Central memory CD8-positive, alpha-beta T cell (primary cell): ENCODE results near the gene CDH23.
"Not testable (repeated sequence)": the region's sequence is repeated elsewhere in the genome, so short reads cannot be mapped to it uniquely, and the experiment has no call there.

Experiments
- ATAC-seq: fragments of 150-1000 bp; cut with Tn5 transposase; replicated peaks from 2 replicates; pipeline ENCODE4 v1.10.0; 2022; ENCODE audit warnings: mild to moderate bottlenecking, moderate FRiP score, moderate number of reproducible peaks; ENCODE audit not compliant: poor library complexity, severe bottlenecking; ENCODE audit errors: extremely low read depth
- DNase-seq, 2 donors: peaks; one replicate each; pipeline ENCODE4 v3.0.0; 2021; ENCODE audit warnings: low spot score in 2 of 2
- H3K27ac Mint-ChIP-seq: one replicate; pipeline ENCODE4 v1.8.0; 2022; ENCODE audit warnings: low read depth, mild to moderate bottlenecking, moderate library complexity, mixed read lengths
- H3K27me3 Mint-ChIP-seq: one replicate; pipeline ENCODE4 v1.8.0; 2022; ENCODE audit warnings: mixed read lengths
- H3K36me3 Mint-ChIP-seq: one replicate; pipeline ENCODE4 v1.8.0; 2022; ENCODE audit warnings: mild to moderate bottlenecking, moderate library complexity, mixed read lengths; ENCODE audit not compliant: insufficient read depth
- H3K4me1 Mint-ChIP-seq: one replicate; pipeline ENCODE4 v1.8.0; 2022; ENCODE audit warnings: mixed read lengths
- H3K4me3 Mint-ChIP-seq: one replicate; pipeline ENCODE4 v1.8.0; 2022; ENCODE audit warnings: mild to moderate bottlenecking, moderate library complexity, mixed read lengths
- H3K9me3 Mint-ChIP-seq: one replicate; pipeline ENCODE4 v1.8.0; 2022; ENCODE audit warnings: mixed read lengths

Gene CDH23

DNA sequence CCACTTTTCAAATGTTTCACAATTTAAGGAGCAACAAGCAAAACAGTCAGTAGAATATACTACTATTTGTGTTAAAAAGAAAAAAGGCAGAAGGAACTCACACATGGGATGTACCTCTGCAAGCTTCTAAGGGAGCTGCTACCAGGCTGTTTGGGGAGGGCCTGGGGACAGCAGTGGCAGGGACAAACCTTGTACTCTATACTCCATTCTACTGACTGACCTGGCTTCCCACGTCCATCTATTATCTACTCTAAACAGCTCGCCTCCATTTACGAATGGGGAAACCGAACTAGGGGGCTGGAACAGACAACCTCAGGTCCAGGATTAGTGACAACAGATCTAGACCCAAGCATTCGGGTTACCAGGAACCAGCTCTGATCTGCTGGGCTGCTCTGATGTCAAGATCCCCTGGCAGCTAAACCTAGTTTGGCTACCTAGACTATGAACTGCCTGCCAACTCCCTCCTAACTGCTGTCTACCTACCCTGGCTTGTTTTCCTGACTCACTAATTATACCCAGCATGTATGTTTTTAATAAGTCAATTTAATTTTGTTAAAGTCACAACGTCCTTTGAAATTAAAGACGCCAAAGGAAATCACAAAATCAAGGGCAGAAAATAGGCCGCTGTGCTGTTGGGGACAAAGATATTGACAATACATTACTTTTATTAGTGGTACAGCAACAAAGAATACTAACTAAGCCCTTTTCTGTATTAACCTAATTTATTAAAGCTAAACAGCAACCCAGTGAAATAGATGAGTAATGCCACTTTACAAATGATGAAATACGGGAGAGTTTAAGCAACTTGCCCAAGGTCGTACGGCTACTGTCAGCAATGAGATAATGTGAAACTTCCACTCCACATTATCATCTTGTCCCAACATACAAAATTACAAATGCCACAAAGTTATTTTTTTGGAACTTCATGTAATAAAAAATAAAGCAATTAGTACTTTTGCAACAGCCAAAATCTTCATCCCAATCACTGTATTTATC is 449.0 kb downstream of the CDH23 start:
- Mint-ChIP-seq H3K9me3 (no peaks in the 10 kb centered on the region), H3K27ac (no peak overlapping the region), H3K27me3 (no peaks in the 10 kb centered on the region), H3K36me3 (peaks cover 10% of the 10 kb centered on the region), H3K4me3 (no peak overlapping the region), H3K4me1 (peaks cover 72% of the 10 kb centered on the region)
- ATAC-seq (no peak), DNase-seq (no peak)

DNA sequence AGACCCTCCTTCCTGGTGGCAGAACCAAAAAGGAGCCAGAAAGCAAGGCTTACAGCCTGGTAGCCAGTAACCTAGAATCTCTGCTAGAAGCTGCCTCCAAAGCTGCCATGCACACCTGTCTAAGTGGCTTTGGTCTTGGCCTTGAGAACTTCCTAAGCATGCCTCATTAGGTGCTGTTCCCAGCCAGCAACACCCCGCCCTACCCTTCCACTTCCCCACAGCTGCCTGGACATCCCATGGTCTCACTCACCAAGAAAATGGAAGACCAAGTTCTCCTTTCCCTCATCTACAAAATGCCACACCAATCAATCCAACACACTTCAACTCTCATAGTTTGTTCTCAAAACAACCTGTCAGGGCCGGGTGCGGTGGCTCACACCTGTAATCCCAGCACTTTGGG is 450.1 kb downstream of the CDH23 start:
- Mint-ChIP-seq H3K4me1 (peaks cover 77% of the 10 kb centered on the region), H3K4me3 (no peak overlapping the region), H3K27me3 (no peaks in the 10 kb centered on the region)

GRCh38 chr10:71847418-71847817 is 450.7 kb downstream of the CDH23 start:
- DNase-seq (no peak), ATAC-seq (no peak)
- H3K4me3 Mint-ChIP-seq, result no peak overlapping the region
- no peaks in the 10 kb centered on the region for H3K27me3 Mint-ChIP-seq
- no peak overlapping the region for H3K27ac Mint-ChIP-seq
- H3K9me3 Mint-ChIP-seq, result no peaks in the 10 kb centered on the region
- H3K4me1 Mint-ChIP-seq, result peaks cover 76% of the 10 kb centered on the region
- peaks cover 9% of the 10 kb centered on the region for H3K36me3 Mint-ChIP-seq

More for the DNA sequence above, 450.1 kb downstream of the CDH23 start:
- H3K36me3 Mint-ChIP-seq, result peaks cover 11% of the 10 kb centered on the region
- ATAC-seq (no peak), DNase-seq (no peak)
- no peak overlapping the region for H3K27ac Mint-ChIP-seq
- no peaks in the 10 kb centered on the region for H3K9me3 Mint-ChIP-seq

DNA sequence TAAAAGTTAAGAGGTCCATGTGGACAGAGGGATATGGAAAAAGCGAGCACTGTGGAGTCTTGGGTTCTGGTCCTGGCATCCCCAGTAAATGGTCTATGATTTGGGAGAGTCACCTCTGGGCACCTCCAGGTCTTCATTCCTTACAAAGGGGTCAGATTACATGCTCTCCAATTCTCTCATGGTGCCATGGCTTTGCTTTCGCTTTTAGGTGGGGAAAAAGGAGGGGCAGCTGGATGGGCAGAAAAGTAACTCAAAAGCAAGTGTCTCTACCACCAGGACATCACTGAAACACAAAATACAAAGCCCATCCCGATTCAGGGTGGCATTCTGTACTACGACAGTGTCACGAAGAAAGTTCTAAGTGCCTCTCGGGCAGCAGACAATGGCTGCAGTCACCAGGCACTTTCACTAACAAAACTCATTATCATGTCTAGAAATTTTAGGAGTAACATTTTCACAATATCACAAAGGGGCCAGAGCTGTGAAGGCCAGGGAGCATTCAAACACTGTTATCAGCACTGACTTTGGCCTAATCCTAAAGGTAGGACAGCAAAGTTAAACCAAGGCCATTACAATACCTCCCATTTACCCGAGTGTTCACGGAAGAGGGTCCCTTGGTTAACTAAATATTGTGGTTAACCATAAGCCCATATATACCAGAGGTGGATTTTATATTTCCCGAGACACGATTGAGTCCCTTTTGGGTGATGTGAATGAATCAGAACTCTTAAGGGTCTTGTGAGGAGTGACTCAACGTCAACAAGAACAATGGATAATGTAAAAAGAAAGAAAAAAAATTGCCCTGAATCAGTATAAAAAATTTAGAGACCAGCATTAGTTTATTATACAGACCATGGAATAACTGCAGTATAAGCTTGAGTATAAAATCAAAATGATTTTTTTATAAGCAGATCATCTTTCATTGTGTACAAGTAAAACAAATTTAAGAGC is 451.9 kb downstream of the CDH23 start:
- DNase-seq, result no peak
- Mint-ChIP-seq H3K4me1 (peaks cover 64% of the 10 kb centered on the region), H3K27ac (no peak overlapping the region), H3K27me3 (no peaks in the 10 kb centered on the region), H3K4me3 (peak overlapping the region; percentile 96), H3K9me3 (no peaks in the 10 kb centered on the region), H3K36me3 (peaks cover 9% of the 10 kb centered on the region)
- ATAC-seq, result no peak

GRCh38 chr10:71849461-71849908 is 452.8 kb downstream of the CDH23 start:
- ATAC-seq, result no peak
- Mint-ChIP-seq H3K27me3 (no peaks in the 10 kb centered on the region), H3K27ac (peak overlapping the region; percentile 78), H3K4me1 (peaks cover 60% of the 10 kb centered on the region), H3K9me3 (no peaks in the 10 kb centered on the region), H3K36me3 (peaks cover 9% of the 10 kb centered on the region), H3K4me3 (peak overlapping the region; percentile 96)
- DNase-seq, result no peak

GRCh38 chr10:71850021-71850742 is 453.5 kb downstream of the CDH23 start:
- H3K4me3 Mint-ChIP-seq, result peak overlapping the region; percentile 96
- ATAC-seq (peak; percentile 20), DNase-seq (no peak)
- H3K27me3 Mint-ChIP-seq, result no peaks in the 10 kb centered on the region
- H3K36me3 Mint-ChIP-seq, result peaks cover 9% of the 10 kb centered on the region
- no peaks in the 10 kb centered on the region for H3K9me3 Mint-ChIP-seq
- H3K4me1 Mint-ChIP-seq, result peaks cover 53% of the 10 kb centered on the region
- H3K27ac Mint-ChIP-seq, result peak overlapping the region; percentile 78

- Mint-ChIP-seq H3K27me3 (no peaks in the 10 kb centered on the region), H3K4me1 (peaks cover 46% of the 10 kb centered on the region), H3K9me3 (no peaks in the 10 kb centered on the region), H3K4me3 (peak within 1 kb of the TSS; percentile 96), H3K36me3 (peaks cover 9% of the 10 kb centered on the region), H3K27ac (peak within 1 kb of the TSS; percentile 78)
- DNase-seq, result peak; percentile 95 to 96
- ATAC-seq, result peak; percentile 98
Measured at GRCh38 chr10:71850743-71851464, 454.2 kb downstream of the CDH23 start, which contains the start of gene PSAP. Gene PSAP (minus strand): TSS chr10:71851251. CDS start chr10:71851221, 30 bp downstream.

DNA sequence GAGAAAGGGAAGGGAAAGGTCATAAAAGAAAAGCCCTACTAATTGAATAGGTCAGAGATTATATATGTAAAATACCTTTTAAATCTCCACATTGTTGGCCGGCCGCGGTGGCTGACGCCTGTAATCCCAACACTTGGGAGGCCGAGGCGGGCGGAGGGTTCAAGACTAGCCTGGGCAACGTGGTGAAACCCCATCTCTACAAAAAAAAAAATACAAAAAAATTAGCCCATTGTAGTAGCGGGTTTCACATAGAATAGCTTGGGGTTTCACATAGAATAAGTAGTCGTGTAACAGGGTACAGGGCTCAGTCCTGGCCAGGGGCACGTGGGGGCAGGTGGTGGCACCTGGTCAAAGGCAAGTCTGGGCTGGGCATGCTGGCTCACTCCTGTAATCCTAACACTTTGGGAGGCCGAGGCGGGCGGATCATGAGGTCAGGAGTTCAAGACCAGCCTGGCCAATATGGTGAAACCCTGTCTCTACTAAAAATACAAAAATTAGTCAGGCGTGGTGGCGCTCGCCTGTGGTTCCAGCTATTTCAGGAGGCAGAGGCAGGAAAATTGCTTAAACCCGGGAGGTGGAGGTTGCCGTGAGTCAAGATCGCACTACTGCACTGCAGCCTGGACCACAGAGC is 454.9 kb downstream of the CDH23 start:
- H3K36me3 Mint-ChIP-seq, H3K27me3 Mint-ChIP-seq, DNase-seq, ATAC-seq, H3K9me3 Mint-ChIP-seq: not testable (repeated sequence)
- Mint-ChIP-seq H3K27ac (peak overlapping the region; percentile 78), H3K4me1 (peaks cover 45% of the 10 kb centered on the region), H3K4me3 (peak overlapping the region; percentile 96)

DNA sequence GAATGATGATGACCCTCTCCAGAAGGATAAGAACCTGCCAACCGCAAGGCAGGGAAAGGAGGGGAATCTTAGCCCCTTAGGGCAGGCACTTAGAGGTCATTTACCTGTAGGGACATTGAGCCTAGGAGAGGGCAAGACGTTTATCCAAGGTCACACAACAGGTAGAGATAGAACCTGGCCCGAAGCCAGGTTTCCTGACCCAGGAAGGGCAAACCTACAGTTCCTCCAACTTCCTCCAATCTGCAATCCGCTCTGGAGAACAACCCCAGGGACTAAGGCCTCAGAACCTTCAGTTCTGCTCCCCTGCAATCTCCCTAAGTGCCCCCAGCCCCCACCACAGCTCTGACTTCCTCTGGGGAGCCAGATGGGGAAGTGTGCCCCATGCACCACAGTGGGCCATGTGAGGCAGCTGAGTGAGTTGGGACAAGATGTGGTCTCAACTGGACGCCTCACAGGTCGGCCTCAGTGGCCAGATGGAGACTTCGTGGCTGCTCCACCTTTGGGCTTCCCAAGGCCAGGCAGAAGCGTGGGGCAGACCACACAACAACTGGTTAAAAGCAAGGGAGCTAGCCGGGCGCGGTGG is 455.7 kb downstream of the CDH23 start:
- Mint-ChIP-seq H3K36me3 (peaks cover 9% of the 10 kb centered on the region), H3K4me3 (peak overlapping the region; percentile 96), H3K9me3 (no peaks in the 10 kb centered on the region), H3K27me3 (no peaks in the 10 kb centered on the region), H3K27ac (no peak overlapping the region), H3K4me1 (peaks cover 37% of the 10 kb centered on the region)
- no peak for DNase-seq
- ATAC-seq, result no peak

DNA sequence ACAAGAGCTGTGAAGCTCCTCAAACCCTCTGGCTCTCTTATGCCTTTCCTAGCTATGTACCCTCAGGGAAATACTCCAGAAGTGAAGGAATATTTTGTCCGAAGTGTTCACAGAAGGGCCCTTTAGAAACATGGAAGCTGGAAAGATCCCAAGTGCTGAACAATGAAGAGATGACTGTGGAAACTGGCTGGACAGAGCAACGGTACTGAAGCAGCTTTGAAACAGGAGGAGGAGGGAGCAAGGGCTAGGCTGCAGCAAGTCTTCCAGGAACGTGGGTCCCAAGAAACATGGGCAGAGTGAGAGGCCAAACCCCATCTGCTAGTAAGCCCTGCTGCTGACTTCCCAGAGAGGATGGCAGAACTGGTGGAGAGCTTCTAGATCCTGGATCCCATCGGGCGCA is 457.3 kb downstream of the CDH23 start:
- Mint-ChIP-seq H3K27ac (no peak overlapping the region), H3K36me3 (peaks cover 7% of the 10 kb centered on the region), H3K27me3 (no peaks in the 10 kb centered on the region), H3K4me1 (peaks cover 21% of the 10 kb centered on the region), H3K9me3 (no peaks in the 10 kb centered on the region), H3K4me3 (no peak overlapping the region)
- DNase-seq (no peak), ATAC-seq (no peak)

DNA sequence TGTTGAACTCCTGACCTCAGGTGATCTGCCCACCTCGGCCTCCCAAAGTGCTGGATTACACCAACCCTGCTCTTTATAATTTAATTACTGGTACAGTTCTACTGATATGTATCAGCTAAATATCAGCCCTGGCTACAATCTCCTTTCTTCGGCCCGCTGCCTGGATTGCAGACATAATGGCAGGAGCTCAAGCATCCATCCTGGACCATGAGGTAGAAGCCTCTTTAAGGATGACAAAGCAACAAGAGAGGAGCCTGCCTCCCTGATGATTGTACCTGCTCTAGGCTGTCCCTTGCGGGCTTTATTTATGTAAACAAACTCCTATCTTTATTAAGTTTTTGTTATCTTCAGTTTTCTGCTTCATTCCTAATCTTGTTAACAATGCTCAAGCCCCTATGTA is 459.9 kb downstream of the CDH23 start:
- Mint-ChIP-seq H3K9me3 (no peaks in the 10 kb centered on the region), H3K27me3 (no peaks in the 10 kb centered on the region), H3K4me1 (no peaks in the 10 kb centered on the region), H3K36me3 (peaks cover 1% of the 10 kb centered on the region), H3K4me3 (no peak overlapping the region), H3K27ac (peak overlapping the region; percentile 27)
- ATAC-seq (no peak), DNase-seq (no peak)
